Skeletal muscle tissue (tissue), 4 donors: ENCODE data around the gene TFPI. TPM values are rescaled to one million over a fixed set of nuclear protein-coding genes. Genes with fewer than 3 reads are reported as not detected.
"Not testable (repeated sequence)": the region's sequence is repeated elsewhere in the genome, so short reads cannot be mapped to it uniquely, and the experiment has no call there.

Experiments used
- H3K27ac ChIP-seq: one replicate; pipeline ENCODE4 v1.7.0; 2013; ENCODE audit warnings: mild to moderate bottlenecking, low read depth, low read length, inconsistent platforms
- H3K27me3 ChIP-seq, 3 donors: one replicate each; pipeline ENCODE4 v1.7.0; 2013; ENCODE audit warnings: low read length in 3 of 3; ENCODE audit not compliant: control insufficient read depth in 3 of 3, insufficient read depth in 3 of 3
- H3K36me3 ChIP-seq, 3 donors: one replicate each; pipeline ENCODE4 v1.7.0; 2013; ENCODE audit warnings: low read length in 3 of 3; ENCODE audit not compliant: control insufficient read depth in 3 of 3, insufficient read depth in 3 of 3
- H3K4me1 ChIP-seq, 3 donors: one replicate each; pipeline ENCODE4 v1.7.0; 2013; ENCODE audit warnings: low read length in 3 of 3, mild to moderate bottlenecking in 3 of 3; ENCODE audit not compliant: control insufficient read depth in 3 of 3, insufficient read depth in 3 of 3
- H3K4me3 ChIP-seq, 3 donors: one replicate each; pipeline ENCODE4 v1.7.0; 2013; ENCODE audit warnings: low read length in 3 of 3
- H3K9ac ChIP-seq, 3 donors: one replicate each; pipeline ENCODE4 v1.7.0; 2013; ENCODE audit warnings: low read length in 3 of 3, mild to moderate bottlenecking in 3 of 3, moderate library complexity in 2 of 3, low read depth in 1 of 3
- H3K9me3 ChIP-seq, 3 donors: one replicate each; pipeline ENCODE4 v1.7.0; 2013; ENCODE audit warnings: low read length in 3 of 3; ENCODE audit not compliant: control insufficient read depth in 3 of 3
- total RNA-seq: library from RNA; depleted of rRNA; stranded (reverse); fragments of >200 nt; gene quantifications from one replicate; pipeline ENCODE4 v1.2.3, GENCODE V29; 2014
- donor health status: Osteomylitis.

TFPI gene
- total RNA-seq, 1 donor from 2014 or later: 47.0 TPM

- not testable (repeated sequence) for H3K27ac ChIP-seq, H3K4me1 ChIP-seq, H3K9me3 ChIP-seq, H3K27me3 ChIP-seq, H3K9ac ChIP-seq, H3K4me3 ChIP-seq
- H3K36me3 ChIP-seq: peaks cover 3 to 15% (median 7%) of the 10 kb centered on the region in 3 donors
Measured at GRCh38 chr2:187517750-187518361, 36.4 kb downstream of the TFPI start.

GRCh38 chr2:187516630-187517510, 37.4 kb downstream of the TFPI start:
- H3K27ac ChIP-seq, H3K9ac ChIP-seq, H3K4me3 ChIP-seq, H3K4me1 ChIP-seq, H3K27me3 ChIP-seq, H3K9me3 ChIP-seq: not testable (repeated sequence)
- H3K36me3 ChIP-seq: peaks cover 3 to 12% (median 7%) of the 10 kb centered on the region in 3 donors

- Histone ChIP-seq H3K4me1 (no peaks in the 10 kb centered on the region), H3K27me3 (no peaks in the 10 kb centered on the region), H3K27ac (no peak overlapping the region), H3K36me3 (peaks cover 1 to 7% (median 2%) of the 10 kb centered on the region in 3 donors), H3K4me3 (no peak overlapping the region), H3K9ac (no peak overlapping the region), H3K9me3 (peaks cover 0 to 4% (median 0%) of the 10 kb centered on the region in 3 donors)
Measured at GRCh38 chr2:187514930-187515329, 39.3 kb downstream of the TFPI start.

- not testable (repeated sequence) for H3K27ac ChIP-seq, H3K36me3 ChIP-seq, H3K4me1 ChIP-seq, H3K9ac ChIP-seq, H3K4me3 ChIP-seq, H3K27me3 ChIP-seq, H3K9me3 ChIP-seq
Measured at GRCh38 chr2:187514235-187514829, 39.9 kb downstream of the TFPI start.

GRCh38 chr2:187513460-187514234, 40.6 kb downstream of the TFPI start:
- H3K9ac ChIP-seq, H3K9me3 ChIP-seq, H3K27me3 ChIP-seq, H3K4me3 ChIP-seq, H3K4me1 ChIP-seq, H3K36me3 ChIP-seq, H3K27ac ChIP-seq: not testable (repeated sequence)

GRCh38 chr2:187511356-187512315, 42.6 kb downstream of the TFPI start:
- Histone ChIP-seq H3K9ac (no peak overlapping the region), H3K27me3 (no peaks in the 10 kb centered on the region), H3K4me3 (no peak overlapping the region), H3K4me1 (no peaks in the 10 kb centered on the region), H3K9me3 (peaks cover 0 to under 1% (median 0%) of the 10 kb centered on the region in 3 donors), H3K36me3 (no peaks in the 10 kb centered on the region), H3K27ac (no peak overlapping the region)

DNA sequence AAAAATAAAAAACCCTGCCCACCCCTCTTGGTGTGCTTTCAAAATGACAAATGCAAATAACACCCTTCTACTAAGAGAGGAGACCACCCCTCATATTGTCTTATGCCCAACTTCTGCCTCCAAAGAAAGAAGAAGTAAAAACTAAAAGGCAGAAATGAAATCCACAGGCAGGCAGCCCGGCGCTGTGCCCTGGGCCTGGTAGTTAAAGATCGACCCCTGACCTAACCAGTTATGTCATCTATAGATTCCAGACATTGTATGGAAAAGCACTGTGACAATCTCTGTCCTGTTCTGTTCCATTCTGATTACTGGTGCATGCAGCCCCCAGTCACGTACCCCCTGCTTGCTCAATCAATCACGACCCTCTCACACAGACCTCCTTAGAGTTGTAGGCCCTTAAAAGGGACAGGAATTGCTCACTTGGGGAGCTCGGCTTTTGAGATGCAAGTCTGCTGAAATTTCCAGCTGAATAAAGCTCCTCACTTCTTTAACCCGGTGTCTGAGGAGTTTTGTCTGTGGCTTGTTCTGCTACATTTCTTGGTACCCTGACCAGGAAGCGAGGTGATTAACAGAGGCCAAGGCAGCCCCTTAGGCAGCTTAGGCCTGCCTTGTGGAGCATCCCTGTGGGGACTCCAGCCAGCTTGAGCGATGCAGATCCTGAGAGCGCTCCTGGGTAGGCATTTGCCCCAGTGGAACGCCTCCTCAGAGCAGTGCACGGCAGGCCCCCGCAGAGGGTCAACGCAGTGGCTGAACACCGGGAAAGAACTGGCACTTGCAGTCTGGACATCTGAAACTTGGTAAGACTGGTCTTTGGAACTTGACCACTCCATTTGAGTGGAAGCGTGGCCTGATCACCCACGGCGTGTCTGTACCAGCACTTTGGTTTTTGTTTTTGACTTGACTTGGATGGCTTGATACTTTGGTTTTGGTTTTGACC, 43.5 kb downstream of the TFPI start:
- H3K36me3 ChIP-seq, H3K4me3 ChIP-seq, H3K9ac ChIP-seq, H3K4me1 ChIP-seq, H3K9me3 ChIP-seq, H3K27me3 ChIP-seq, H3K27ac ChIP-seq: not testable (repeated sequence)

DNA sequence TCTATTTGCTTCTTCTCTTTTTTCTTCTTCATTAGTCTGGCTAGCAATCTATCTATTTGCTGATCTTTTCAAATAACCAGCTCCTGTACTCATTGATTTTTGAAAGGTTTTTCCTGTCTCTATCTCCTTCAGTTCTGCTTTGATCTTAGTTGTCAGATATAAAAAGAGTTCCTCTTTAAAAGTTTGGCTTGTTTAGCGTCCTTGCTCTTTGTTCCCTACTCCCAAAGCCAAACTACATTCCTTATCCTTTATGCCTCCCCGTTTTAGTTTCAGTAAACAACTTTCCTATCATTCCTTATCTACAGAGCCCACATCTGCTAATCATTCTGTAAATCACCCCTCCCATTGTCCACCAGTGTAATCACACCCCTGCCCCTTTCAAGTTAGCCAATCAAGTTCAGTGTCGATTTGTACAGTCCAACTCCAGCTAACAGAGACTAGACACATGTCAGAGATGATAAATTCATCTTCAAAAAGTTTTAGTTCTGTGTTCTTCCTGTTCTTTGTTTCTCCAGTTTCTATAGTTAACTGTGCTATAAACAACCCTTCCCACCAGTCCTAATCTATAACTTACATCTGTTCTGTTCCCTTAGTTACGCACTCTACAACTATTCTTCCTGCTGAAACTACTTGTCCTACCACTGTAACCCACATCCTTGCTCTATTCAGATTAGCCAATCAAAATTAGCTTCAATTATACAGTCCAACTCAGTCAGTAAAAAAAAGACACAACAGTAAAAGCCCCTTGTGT, 44.4 kb downstream of the TFPI start:
- Histone ChIP-seq H3K27me3 (no peaks in the 10 kb centered on the region), H3K9ac (no peak overlapping the region), H3K4me3 (no peak overlapping the region), H3K4me1 (no peaks in the 10 kb centered on the region), H3K27ac (no peak overlapping the region), H3K36me3 (no peaks in the 10 kb centered on the region), H3K9me3 (no peaks in the 10 kb centered on the region)
